ENCODE data around the gene DYRK4. TPM values are rescaled to one million over a fixed set of nuclear protein-coding genes. Genes with fewer than 3 reads are reported as not detected.
"Not testable (repeated sequence)": the region's sequence is repeated elsewhere in the genome, so short reads cannot be mapped to it uniquely, and the experiment has no call there.

Gene DYRK4, protein sequence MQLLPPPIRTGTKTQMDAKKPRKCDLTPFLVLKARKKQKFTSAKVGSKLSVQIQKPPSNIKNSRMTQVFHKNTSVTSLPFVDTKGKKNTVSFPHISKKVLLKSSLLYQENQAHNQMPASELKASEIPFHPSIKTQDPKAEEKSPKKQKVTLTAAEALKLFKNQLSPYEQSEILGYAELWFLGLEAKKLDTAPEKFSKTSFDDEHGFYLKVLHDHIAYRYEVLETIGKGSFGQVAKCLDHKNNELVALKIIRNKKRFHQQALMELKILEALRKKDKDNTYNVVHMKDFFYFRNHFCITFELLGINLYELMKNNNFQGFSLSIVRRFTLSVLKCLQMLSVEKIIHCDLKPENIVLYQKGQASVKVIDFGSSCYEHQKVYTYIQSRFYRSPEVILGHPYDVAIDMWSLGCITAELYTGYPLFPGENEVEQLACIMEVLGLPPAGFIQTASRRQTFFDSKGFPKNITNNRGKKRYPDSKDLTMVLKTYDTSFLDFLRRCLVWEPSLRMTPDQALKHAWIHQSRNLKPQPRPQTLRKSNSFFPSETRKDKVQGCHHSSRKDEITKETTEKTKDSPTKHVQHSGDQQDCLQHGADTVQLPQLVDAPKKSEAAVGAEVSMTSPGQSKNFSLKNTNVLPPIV
- total RNA-seq: 10 to 100 TPM; 27.9 to 41.5 (median 34.1) TPM

DNA sequence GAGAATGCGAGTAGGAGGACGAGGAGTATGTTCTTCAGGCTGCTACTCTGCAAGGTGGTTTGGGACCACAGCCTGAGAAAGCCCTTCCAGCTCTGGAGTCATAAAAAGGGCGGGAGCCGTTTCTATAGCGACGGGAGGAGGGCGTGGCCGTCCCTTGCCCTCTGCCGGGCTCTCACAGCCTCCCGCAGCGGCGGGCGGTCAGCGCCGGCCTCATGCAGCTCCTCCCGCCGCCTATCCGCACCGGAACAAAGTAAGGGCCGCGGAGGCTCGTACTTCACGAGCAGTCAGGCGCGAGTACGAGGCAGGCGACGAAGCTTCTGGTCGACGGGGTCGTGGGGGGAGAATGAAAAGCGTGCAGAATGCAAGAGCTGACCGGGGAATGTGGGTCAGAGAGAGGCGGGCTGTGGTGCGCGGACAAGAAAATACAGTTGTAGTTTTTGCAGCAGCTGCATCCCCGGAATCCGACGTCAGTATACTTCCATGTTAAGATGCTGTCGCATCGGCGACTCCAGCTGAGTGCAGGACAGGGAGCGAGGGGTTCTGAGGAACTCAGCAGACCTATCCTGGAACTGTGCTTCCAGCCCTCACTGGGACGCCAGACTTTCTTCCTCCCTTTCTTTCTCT lies at the start of gene DYRK4:
Gene DYRK4, plus strand, starts transcription at position 175 of the 624 bp plus-strand sequence. Its CDS starts 38 bp downstream, at position 213.
- Mint-ChIP-seq H3K4me1 (ENCODE audit: low read depth) (peaks cover 20% of the 10 kb centered on the region), H3K27me3 (ENCODE audit: low read depth) (peaks cover 5% of the 10 kb centered on the region), H3K36me3 (ENCODE audit: insufficient read depth) (no peaks in the 10 kb centered on the region), H3K9me3 (no peaks in the 10 kb centered on the region), H3K4me3 (peak within 1 kb of the TSS; percentile 37)
- DNase-seq (no peak), ATAC-seq (no peak)

DNA sequence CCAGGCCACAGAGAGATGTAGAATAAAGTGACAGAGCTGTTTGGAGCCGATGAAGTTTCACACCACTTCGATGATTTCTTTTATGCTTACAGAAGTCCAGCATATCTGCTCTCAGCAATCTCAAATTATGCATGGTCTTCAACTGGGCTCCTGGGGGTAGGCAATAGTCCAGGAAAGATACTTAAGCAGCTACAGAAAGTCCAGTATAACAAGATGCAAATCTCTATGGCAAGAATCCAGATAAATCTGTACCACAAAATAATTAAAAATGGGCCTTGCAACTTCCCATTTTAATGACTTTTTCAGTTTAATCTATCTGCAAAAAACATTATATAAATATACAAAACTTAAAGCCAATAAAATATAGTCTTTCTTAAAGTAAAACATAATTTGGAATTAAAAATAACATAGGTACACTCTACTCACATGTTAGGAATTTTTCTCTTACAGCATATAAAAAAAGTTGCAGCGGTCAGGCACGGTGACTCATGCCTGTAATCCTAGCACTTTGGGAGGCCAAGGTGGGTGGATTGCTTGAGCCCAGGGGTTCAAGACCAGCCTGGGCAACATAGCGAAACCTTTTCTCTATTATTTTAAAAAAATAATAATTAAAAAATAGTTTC lies 43.8 kb upstream of the DYRK4 start:
- no peak overlapping the region for H3K4me3 Mint-ChIP-seq
- no peaks in the 10 kb centered on the region for H3K27me3 Mint-ChIP-seq (ENCODE audit: low read depth)
- H3K9me3 Mint-ChIP-seq: no peaks in the 10 kb centered on the region
- H3K36me3 Mint-ChIP-seq (ENCODE audit: insufficient read depth): peaks cover 29% of the 10 kb centered on the region
- no peak for DNase-seq
- no peaks in the 10 kb centered on the region for H3K4me1 Mint-ChIP-seq (ENCODE audit: low read depth)
- no peak for ATAC-seq

DNA sequence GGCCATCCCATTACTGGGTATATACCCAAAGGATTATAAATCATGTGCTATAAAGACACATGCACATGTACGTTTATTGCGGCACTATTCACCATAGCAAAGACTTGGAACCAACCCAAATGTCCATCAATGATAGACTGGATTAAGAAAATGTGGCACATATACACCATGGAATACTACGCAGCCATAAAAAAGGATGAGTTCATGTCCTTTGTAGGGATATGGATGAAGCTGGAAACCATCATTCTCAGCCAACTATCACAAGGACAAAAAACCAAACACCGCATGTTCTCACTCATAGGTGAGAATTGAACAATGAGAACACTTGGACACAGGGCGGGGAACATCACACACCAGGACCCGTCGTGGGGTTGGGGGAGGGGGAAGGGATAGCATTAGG lies 38.6 kb upstream of the DYRK4 start:
- H3K4me3 Mint-ChIP-seq; DNase-seq; H3K27me3 Mint-ChIP-seq (ENCODE audit: low read depth); H3K4me1 Mint-ChIP-seq (ENCODE audit: low read depth); ATAC-seq; H3K9me3 Mint-ChIP-seq: not testable (repeated sequence)
- H3K36me3 Mint-ChIP-seq (ENCODE audit: insufficient read depth): peaks cover 27% of the 10 kb centered on the region

DNA sequence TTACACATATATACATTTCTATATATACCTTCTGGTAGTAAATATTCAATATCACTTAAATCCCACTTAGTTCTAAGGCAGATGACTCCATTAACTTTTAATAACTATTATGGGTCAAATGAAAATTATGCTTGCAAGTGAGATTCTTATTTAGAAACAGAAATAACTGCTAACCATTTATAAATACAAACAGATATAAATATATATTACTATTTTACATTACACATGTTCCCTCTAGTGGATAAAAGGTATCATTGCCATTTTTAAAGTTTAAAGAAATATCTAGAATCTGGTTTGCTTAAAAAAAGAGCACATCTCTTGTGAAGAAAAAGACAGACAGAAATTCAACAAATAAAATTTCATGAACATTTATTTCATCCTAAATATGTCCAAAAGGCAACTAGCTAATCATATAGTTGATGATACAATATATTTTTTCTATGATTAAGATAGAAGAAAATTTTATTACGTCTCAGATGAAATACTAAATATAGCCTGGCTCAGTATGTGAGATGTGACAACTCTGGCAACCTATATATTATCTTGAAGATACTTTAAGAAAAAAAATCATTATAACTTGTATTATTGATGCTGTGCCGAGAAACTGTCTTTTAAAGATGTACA lies 35.0 kb upstream of the DYRK4 start:
- peaks cover 6% of the 10 kb centered on the region for H3K4me1 Mint-ChIP-seq (ENCODE audit: low read depth)
- H3K4me3 Mint-ChIP-seq: no peak overlapping the region
- DNase-seq (no peak), ATAC-seq (no peak)
- no peaks in the 10 kb centered on the region for H3K27me3 Mint-ChIP-seq (ENCODE audit: low read depth)
- H3K9me3 Mint-ChIP-seq: no peaks in the 10 kb centered on the region
- peaks cover 22% of the 10 kb centered on the region for H3K36me3 Mint-ChIP-seq (ENCODE audit: insufficient read depth)

DNA sequence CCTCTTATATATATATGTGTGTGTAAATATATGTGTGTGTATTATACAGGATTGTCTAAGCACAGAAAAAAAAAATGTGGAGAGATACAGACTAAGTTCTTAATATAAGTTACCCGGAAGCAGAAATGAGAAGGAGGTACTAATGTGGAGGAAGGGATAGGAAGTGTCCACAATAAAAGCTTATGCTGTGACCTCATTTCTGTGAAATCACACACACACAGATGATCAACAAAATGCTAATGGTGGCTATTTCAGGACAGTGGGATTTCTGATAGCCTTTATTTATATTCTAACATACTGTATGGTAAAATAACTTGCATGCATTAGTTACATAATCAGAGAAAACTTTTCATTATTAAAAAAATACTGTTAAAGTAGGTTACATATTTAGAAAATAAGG lies 31.8 kb upstream of the DYRK4 start:
- Mint-ChIP-seq H3K27me3 (ENCODE audit: low read depth) (no peaks in the 10 kb centered on the region), H3K4me1 (ENCODE audit: low read depth) (peaks cover 6% of the 10 kb centered on the region), H3K9me3 (no peaks in the 10 kb centered on the region), H3K36me3 (ENCODE audit: insufficient read depth) (peaks cover 9% of the 10 kb centered on the region), H3K4me3 (no peak overlapping the region)
- ATAC-seq (no peak), DNase-seq (no peak)

DNA sequence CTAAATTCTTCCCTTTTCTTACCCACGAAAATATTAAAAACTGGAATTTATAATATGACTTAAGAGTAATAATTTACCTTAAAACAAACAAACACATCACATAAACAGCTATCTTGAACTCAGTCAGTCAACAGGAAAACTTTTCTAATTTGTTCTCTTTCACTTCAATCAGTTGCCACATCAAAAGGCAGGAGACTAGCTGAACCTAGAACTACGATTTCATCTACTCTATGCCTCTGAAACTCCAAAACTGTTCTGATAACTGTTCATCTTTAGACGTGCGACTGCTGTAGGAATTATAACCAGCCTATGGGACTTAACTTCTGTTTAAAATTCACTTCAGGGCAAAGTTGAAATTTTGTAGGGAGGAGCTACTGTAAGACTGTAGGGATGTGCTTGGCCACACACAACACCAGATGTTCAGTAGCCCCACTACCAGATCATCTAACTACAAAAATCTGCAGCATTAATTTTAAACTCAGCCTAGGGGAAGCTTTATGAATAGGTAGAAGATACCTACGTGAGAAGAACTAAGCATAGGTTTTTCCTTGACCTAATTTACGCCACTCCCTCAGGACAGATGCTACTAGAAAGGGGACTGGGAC lies 30.9 kb upstream of the DYRK4 start:
- DNase-seq (no peak), ATAC-seq (no peak)
- Mint-ChIP-seq H3K27me3 (ENCODE audit: low read depth) (no peaks in the 10 kb centered on the region), H3K36me3 (ENCODE audit: insufficient read depth) (peaks cover 7% of the 10 kb centered on the region), H3K9me3 (no peaks in the 10 kb centered on the region), H3K4me3 (peak overlapping the region; percentile 24), H3K4me1 (ENCODE audit: low read depth) (peaks cover 6% of the 10 kb centered on the region)

DNA sequence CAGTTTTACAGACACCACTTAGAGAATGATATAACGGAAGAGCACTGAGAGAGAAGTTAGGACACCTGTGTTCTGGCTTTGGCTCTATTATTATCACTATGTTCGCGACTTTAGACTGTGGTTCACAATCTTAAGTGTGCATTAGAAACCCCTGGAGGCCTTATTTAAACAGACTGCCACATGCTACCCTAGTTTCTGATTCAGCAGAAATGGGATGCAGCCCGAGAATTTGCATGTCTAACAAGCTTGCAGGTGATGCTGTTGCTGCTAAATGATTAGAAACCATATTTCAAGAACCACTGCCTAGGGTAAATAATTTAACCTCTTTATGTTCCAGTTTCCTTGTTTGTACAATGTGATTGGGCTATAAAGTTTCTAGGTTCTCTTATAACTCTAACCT lies 26.9 kb upstream of the DYRK4 start:
- Mint-ChIP-seq H3K9me3 (no peaks in the 10 kb centered on the region), H3K4me3 (no peak overlapping the region), H3K36me3 (ENCODE audit: insufficient read depth) (peaks cover under 1% of the 10 kb centered on the region), H3K4me1 (ENCODE audit: low read depth) (peaks cover 35% of the 10 kb centered on the region), H3K27me3 (ENCODE audit: low read depth) (no peaks in the 10 kb centered on the region)
- DNase-seq (no peak), ATAC-seq (no peak)

DNA sequence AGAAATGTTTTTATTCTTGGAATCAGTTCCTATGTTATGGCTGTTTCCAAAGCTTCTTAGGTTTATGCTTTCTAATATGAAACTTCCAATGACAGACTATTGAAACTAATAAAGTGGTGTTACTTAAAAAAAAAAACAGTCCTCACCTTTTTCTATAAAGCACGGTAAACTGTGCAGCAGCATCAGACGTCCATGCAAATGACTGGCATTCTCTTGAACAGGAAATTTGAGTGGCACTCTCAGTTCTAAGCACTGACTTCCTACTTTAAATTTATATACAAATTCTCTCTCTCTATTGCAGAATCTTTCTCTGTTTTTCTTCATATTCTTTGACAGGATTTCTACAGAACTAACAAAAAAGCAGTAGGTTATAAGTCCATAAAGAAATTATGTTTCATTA lies 26.1 kb upstream of the DYRK4 start:
- Mint-ChIP-seq H3K36me3 (ENCODE audit: insufficient read depth) (no peaks in the 10 kb centered on the region), H3K27me3 (ENCODE audit: low read depth) (no peaks in the 10 kb centered on the region), H3K4me3 (no peak overlapping the region), H3K9me3 (no peaks in the 10 kb centered on the region), H3K4me1 (ENCODE audit: low read depth) (peaks cover 31% of the 10 kb centered on the region)
- ATAC-seq (no peak), DNase-seq (no peak)

DNA sequence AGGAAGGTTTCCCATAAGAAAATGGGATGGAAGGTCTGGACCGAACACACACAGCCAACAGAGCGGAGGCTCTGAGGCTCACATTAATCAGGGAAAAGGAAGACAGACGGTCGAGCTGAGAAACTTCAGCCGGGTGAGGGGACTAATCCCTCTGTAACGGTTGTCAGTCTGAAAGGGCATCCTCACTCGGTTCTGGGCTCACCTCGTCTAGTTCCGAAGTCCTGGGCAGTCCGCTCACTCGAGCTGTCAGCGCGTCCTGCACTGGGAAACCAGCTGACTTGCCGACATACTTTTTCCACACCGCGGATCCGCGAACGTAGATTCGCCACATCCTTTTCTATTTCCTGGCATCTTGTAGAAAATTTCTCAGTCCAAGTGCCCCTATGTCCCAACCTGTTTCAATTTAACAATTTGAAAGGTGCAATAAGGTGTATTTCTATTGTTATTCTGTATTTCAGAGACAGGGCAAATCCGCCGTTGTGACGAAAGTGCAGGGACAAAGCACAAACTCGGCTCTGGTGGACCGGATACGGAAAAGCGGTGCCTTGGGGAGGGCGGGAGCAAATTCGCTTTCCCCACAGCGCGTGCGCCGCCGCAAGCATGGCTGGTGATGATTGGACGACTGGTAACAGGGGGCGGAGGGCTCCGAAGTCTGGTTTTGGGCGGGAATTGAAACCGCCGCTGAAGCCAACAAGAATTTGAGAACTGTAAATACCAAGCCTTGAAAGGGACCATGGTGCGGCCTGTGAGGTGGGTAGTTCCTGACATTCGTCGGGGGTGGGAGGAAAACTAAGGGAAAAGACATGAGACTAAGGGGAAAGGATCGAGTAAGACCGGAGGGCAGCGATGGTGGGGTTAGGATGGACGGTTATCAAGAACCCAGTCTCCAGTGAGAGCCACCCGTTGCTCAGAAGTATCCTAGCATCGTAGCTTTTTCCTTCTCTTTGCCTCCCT lies 23.5 kb upstream of the DYRK4 start, which contains the start of gene RAD51AP1:
Gene RAD51AP1, plus strand, starts transcription at position 684 of the 954 bp plus-strand sequence. Its CDS starts 50 bp downstream, at position 734.
- no peaks in the 10 kb centered on the region for H3K36me3 Mint-ChIP-seq (ENCODE audit: insufficient read depth)
- H3K9me3 Mint-ChIP-seq: no peaks in the 10 kb centered on the region
- no peaks in the 10 kb centered on the region for H3K27me3 Mint-ChIP-seq (ENCODE audit: low read depth)
- DNase-seq (peak; percentile 91), ATAC-seq (peak; percentile 98 to 99)
- H3K4me3 Mint-ChIP-seq: peak within 1 kb of the TSS; percentile 95
- peaks cover 31% of the 10 kb centered on the region for H3K4me1 Mint-ChIP-seq (ENCODE audit: low read depth)

DNA sequence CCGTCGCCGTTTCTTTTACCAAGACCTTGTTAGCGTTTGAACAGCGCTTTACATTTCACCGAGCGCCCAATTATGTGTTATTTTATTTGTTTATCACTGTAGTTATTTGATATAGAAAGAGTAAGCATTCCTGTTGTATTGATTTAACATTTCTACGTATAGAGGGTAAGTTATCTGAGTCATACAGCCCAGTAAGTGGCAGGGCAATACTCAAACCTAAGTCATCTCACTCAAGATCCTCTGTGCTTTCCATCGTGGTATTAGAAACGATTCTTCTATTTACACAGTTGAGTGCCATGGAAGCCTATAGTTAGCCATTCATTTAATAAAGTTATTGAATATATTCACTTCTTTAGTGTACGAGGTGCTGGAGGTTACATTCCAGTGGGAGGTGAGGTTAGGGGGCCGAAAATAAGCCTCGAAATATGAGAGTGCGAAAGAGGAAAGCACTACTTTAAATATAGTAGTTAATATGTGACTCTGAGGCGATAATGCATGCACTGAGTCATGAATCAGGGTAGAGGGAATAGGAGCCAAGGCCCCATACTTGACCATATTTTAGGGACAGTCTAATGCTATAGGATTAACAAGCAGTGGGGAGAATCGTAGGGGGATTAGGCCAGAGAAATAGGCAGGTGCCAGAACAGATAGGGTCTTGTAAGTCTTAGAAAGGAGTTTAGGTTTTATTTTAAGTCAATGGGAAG lies 22.7 kb upstream of the DYRK4 start:
- Mint-ChIP-seq H3K4me1 (ENCODE audit: low read depth) (peaks cover 31% of the 10 kb centered on the region), H3K27me3 (ENCODE audit: low read depth) (no peaks in the 10 kb centered on the region), H3K9me3 (no peaks in the 10 kb centered on the region), H3K36me3 (ENCODE audit: insufficient read depth) (no peaks in the 10 kb centered on the region), H3K4me3 (peak overlapping the region; percentile 95)
- DNase-seq: no peak
- no peak for ATAC-seq

DNA sequence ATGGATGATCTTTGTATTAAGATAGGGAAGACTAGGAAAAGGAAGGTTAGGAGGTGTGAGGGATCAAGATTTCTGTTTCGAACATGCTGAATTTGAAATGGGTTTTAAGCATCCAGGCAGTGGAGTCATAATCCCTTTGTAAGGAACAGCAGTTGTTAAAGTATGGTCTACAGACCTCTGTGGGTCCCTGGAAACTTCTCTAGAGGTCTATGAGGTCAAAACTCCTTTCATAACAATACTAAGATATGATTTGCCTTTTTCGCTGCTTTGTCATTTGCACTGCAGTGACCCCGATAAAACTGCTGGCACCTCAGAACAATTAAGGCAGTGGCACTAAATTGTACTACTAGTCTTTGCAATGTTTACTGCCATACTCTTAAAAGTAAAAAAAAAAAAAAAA lies 21.8 kb upstream of the DYRK4 start:
- peaks cover 31% of the 10 kb centered on the region for H3K4me1 Mint-ChIP-seq (ENCODE audit: low read depth)
- no peaks in the 10 kb centered on the region for H3K27me3 Mint-ChIP-seq (ENCODE audit: low read depth)
- DNase-seq (no peak), ATAC-seq (no peak)
- peak overlapping the region; percentile 95 for H3K4me3 Mint-ChIP-seq
- H3K36me3 Mint-ChIP-seq (ENCODE audit: insufficient read depth): peaks cover 4% of the 10 kb centered on the region
- H3K9me3 Mint-ChIP-seq: no peaks in the 10 kb centered on the region

DNA sequence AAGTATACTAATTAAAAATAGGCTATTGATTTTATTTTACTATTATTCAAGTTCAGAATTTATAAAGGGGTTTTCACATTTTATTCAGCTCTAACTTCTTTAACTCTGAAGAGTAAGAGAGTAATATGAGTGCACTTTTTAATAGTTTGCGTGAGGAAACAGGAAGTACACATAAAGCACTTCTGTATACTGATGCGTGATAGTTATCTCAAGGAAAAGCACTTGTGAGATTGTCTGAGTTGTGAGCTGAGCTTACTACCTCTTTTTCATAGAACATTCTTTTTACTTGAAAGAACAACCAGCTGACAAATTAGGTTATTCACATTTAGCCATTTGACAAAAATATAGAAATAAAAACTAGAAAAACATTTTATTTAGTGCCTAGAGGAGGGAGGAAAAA lies 21.4 kb upstream of the DYRK4 start:
- no peaks in the 10 kb centered on the region for H3K27me3 Mint-ChIP-seq (ENCODE audit: low read depth)
- peaks cover 4% of the 10 kb centered on the region for H3K36me3 Mint-ChIP-seq (ENCODE audit: insufficient read depth)
- H3K9me3 Mint-ChIP-seq: no peaks in the 10 kb centered on the region
- no peak for DNase-seq
- H3K4me1 Mint-ChIP-seq (ENCODE audit: low read depth): peaks cover 31% of the 10 kb centered on the region
- ATAC-seq: no peak
- H3K4me3 Mint-ChIP-seq: no peak overlapping the region

Data from activated T-cell treated with anti-CD3 and anti-CD28 coated beads, Interleukin-2, amount 50 U/mL, for 4 hours (primary cell).